RKO (cell line): ENCODE measurements around the gene PEX16.
"Not testable (repeated sequence)": the region's sequence is repeated elsewhere in the genome, so short reads cannot be mapped to it uniquely, and the experiment has no call there.

ENCODE experiments used
- DNase-seq: peaks from one replicate; pipeline ENCODE4 v3.0.0-alpha.2; 2016; ENCODE audit warnings: low spot score

PEX16 gene

DNA sequence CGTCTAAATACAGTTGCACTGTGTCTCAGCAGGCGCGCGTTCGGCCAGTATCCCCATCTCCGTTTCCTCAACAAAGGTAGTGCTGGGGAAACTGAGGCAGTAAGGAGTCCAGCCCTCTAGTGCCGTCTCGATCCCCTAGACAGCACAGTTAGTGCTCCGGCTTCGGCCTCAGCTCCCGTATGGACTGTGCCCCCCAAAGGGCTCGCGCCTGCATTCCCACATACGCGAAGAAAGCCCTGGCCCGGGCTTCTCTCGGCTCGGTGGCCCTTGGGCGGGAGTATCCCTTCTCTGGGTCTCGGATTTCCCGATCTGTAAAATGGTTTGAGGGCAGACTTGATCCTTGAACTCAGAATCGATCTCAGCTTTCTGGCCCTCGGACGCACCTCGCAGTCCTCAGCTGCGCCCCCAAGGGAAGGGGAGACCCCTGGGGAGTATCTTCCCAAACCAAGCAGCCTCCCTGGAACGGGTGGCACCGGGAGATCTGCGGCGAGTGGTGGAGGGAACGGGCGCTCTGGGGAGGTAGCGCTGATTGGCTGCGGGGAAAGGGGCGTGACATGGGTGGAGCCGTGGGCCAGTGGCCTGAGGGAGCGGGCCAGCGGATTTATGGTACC lies 759 bp upstream of the PEX16 start:
- peak; percentile 76 for DNase-seq

GRCh38 chr11:45917286-45917622 lies 423 bp downstream of the PEX16 start:
- no peak for DNase-seq

- DNase-seq = no peak
Observed at GRCh38 chr11:45915446-45915845, 2.2 kb downstream of the PEX16 start.

- DNase-seq = no peak
Observed at GRCh38 chr11:45913942-45914635, 3.6 kb downstream of the PEX16 start.

DNA sequence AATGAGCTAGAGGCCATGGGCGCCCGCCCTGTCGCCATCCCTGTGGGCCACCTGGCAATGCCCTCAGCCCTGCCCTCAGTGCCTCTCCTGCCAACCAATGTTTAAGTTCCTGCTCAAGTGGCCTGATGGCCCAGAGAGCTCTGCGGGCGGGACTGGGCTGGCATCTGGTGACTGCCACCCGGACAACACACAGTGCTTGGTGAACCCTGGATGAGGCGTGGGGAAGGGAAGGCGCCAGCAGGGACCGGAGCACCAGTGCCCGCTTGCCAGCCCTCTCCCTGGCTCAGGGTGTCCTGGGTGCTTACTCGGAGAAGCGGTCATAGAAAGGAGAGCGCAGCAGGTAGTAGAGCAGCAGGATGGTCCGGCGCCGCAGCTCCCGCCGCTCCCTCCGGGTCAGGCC lies 4.2 kb downstream of the PEX16 start:
- no peak for DNase-seq

- no peak for DNase-seq
Observed at GRCh38 chr11:45910623-45911022, 7.1 kb downstream of the PEX16 start.

DNA sequence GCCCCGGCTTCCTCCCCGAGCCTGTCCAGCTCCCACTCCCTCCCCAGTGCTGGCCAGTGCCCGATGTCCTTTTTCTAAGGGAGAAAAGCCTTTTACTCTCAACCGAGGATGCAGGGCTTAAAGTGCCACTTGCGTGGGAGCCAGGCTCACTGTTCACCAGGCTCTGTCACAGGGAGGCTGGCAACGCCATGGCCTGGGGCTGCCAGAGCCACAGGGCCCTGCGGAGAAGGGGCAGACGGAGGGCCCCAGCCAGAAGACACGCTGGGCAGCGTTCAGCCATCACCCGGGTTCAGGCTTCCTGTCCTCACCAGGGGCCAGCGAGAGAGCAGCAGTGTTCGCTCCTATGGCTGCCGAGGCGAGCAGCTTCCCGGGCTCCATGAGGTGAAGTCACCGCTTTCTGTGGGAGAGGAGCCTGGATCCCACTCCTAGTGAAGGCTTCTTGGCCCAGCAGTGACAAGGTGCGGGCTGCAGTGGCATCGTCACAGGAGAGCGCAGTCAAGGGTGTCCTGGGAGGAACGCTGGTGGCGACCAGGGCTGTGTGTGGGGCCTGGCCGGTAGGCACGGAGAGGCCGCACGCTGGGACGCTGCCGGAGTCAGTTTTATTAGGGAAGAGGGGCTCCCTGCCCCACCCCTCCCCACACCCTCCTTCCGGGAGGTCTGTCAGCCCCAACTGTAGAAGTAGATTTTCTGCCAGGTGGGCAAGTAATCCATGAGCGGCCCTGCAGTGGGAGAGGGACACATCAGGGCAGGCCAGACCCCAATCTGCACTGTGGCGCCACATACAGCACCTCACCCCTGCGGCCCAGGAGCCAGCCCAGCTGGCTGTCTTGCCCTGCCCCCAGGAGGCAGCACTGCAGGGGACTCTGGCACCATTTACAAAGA lies 7.8 kb downstream of the PEX16 start:
- no peak for DNase-seq

DNA sequence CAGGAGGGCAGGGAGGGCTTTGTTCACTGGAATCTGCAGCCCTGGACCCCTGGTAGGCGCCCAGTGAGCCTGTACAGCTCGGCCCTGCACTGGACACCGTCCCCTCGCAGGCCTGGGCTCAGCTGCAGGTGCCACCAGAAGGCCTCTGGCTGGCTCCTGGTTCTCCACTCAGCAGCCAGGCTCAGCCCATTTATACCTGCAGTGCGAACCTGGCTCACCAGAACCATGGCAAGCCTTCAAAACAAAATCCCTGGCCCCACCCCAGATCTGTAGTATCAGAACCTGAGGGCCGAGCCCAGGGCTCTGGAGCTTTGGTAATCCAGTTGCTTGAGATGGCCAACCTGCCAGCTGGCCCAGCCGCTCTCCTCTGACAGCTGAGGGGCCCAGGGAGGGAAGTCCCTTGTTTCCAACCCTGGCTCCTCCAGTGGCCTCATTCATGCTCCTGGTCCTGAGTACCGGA lies 9.7 kb downstream of the PEX16 start:
- no peak for DNase-seq

- DNase-seq = no peak
Observed at GRCh38 chr11:45906965-45907611, 10.6 kb downstream of the PEX16 start, which contains the start of gene FREY1. Gene FREY1 (minus strand): TSS chr11:45907271. CDS start chr11:45907245, 26 bp downstream.

- no peak for DNase-seq
Observed at GRCh38 chr11:45906096-45906682, 11.5 kb downstream of the PEX16 start.

DNA sequence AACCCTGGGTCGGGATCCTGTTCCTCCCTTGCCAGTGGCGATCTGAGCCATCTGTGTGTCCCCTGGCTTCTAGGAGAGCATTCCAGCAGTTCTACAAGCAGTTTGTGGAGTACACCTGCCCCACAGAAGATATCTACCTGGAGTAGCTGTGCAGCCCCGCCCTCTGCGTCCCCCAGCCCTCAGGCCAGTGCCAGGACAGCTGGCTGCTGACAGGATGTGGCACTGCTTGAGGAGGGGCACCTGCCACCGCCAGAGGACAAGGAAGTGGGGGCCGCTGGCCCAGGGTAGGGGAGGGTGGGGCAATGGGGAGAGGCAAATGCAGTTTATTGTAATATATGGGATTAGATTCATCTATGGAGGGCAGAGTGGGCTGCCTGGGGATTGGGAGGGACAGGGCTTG lies 12.1 kb downstream of the PEX16 start:
- DNase-seq = not testable (repeated sequence)

DNA sequence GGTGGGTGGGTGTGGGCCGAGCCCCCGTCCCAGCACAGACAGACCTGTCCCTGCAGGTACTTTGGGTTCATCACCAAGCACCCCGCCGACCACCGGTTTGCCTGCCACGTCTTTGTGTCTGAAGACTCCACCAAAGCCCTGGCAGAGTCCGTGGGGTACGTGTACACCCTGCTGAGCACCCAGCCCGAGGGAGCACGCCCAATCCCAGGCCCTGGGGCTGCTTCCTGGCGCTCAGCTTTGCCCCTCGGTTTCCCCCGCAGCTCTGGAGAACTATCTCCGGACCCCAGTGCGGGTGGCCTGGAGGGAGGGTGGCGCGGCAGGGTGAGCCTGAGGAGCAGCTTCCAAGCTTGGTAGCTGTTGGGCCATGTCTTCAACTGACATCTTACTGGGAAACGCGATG lies 12.6 kb downstream of the PEX16 start:
- no peak for DNase-seq

DNA sequence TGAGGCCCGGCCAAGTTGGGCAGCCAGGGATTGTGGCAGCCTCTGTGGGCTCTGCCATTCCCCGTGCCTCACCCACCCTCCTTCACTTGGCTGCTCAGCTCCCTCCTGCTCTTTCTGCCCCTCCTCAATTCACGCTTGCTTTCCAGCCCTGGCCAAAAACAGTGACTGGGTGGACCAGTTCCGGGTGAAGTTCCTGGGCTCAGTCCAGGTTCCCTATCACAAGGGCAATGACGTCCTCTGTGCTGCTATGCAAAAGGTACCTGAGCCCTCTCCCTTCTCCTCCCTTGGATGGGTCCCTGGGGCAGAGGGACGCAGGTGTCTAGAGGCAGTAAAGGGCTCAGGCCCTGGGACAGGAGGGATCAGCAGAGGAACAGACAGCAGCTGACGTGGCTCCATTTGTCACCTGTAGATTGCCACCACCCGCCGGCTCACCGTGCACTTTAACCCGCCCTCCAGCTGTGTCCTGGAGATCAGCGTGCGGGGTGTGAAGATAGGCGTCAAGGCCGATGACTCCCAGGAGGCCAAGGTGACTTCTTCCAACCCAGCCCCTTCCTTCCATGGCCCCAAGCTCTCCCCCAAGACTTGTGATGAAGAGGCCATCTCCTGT lies 13.3 kb downstream of the PEX16 start:
- no peak for DNase-seq

DNA sequence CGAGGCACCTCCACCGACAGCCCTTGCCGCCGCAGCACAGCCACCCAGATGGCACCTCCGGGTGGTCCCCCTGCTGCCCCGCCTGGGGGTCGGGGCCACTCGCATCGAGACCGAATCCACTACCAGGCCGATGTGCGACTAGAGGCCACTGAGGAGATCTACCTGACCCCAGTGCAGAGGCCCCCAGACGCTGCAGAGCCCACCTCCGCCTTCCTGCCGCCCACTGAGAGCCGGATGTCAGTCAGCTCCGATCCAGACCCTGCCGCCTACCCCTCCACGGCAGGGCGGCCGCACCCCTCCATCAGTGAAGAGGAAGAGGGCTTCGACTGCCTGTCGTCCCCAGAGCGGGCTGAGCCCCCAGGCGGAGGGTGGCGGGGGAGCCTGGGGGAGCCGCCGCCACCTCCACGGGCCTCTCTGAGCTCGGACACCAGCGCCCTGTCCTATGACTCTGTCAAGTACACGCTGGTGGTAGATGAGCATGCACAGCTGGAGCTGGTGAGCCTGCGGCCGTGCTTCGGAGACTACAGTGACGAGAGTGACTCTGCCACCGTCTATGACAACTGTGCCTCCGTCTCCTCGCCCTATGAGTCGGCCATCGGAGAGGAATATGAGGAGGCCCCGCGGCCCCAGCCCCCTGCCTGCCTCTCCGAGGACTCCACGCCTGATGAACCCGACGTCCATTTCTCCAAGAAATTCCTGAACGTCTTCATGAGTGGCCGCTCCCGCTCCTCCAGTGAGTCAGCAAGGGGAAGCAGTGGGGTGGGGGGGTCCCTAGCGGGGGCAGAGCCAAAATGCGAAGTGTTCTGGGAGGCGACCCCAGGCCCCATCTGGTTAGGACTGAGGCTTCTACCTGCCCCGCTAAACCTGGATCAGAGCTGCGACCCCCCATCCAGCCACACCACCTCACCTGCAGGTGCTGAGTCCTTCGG lies 15.0 kb downstream of the PEX16 start:
- no peak for DNase-seq

DNA sequence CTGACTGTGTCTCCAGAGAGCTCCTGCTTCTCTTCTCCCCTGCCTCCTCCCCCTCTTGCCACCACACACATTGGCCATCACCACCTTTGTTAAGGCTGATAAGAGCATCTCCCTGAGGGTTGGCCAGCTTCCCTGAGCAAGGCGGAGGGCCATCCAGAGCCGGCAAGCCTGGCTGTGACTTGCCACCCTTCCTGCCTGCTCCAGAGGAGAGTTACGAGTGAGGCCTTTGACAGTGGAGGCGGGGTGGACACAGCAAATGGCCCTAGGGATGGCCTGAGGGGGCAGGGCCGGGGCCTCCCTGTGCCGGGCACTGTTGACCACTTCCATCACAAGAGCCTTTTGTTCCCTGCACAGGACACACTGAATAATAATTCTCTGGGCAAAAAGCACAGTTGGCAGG lies 16.1 kb downstream of the PEX16 start:
- DNase-seq = no peak

DNA sequence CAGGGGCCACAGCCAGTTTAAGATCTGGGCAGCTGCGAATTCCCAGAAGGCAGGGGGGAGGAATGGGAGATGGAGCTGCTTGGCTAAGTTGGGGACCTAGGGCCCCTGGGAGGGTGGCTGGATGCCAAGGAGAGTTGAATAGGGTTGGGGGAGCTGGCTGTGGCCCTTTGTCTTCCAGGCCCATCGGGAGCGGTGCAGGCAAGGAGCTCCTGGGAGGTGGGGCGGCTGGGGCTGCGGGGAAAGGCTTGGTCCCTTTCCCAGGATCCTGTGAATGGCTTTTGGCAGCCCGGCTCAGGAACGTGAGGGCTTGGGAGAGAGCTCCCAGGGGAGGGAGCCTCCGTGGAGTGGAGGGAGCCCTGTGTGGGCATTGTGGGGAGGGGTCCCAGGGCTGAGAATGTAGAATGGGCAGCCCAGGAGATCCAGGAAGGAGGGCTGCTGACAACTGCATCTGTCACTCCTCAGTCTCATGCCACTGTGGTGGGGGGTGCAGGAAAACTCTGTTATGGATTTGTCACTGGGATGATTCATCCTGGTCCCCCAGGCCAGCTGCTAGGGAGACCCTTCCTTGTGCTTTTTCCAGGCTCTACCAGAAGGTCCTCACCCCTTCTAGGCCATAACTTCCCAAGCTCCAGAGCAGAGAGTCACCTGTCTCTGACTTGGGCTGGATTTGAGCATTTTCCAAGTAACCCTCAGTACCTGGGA lies 16.6 kb downstream of the PEX16 start:
- no peak for DNase-seq

DNA sequence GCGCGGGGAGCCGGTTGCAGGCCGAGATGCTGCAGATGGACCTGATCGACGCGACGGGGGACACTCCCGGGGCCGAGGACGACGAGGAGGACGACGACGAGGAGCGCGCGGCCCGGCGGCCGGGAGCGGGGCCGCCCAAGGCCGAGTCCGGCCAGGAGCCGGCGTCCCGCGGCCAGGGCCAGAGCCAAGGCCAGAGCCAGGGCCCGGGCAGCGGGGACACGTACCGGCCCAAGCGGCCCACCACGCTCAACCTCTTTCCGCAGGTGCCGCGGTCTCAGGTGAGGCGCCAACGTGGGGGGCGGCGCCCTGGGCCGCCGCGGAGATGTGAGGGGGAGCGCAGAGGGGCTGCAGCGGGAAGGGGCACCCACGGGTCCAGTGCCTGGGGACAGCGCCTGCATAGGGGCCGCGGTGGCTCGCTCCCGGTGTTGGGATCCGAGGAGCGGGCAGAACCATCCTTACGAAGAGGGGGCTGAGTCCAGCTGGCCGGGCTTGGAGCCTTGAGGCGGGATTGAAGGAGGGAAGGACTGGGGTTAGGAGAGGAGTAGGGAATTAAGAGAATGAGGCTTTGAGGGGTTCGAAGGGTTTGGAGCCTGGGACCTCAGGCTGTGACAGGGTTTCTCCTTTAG lies 17.4 kb downstream of the PEX16 start:
- DNase-seq = not testable (repeated sequence)

- peak; percentile 7 for DNase-seq
Observed at GRCh38 chr11:45899448-45900174, 18.1 kb downstream of the PEX16 start.

GRCh38 chr11:45899086-45899447 lies 18.6 kb downstream of the PEX16 start:
- DNase-seq = no peak
